Measurements from ENCODE around the gene TMEM183A.

The TMEM183A gene

GRCh38 chr1:203035111-203036000 lies 28.2 kb downstream of the TMEM183A start:
- no peaks in the 10 kb centered on the region for H3K36me3 ChIP-seq (ENCODE audit: insufficient read depth, low read length)
- no peaks in the 10 kb centered on the region for H3K27me3 ChIP-seq (ENCODE audit: control insufficient read depth in 1 of 2, insufficient read depth in 2 of 2, low read length in 2 of 2)
- H3K9ac ChIP-seq (ENCODE audit: low read length), result no peak overlapping the region
- H3K4me1 ChIP-seq (ENCODE audit: insufficient read depth, low read length), result peaks cover 26% of the 10 kb centered on the region
- no peaks in the 10 kb centered on the region for H3K9me3 ChIP-seq (ENCODE audit: low read length)
- H3K4me3 ChIP-seq (ENCODE audit: low read depth in 1 of 2, low read length in 2 of 2), result no peak overlapping the region
- H3K27ac ChIP-seq (ENCODE audit: low read depth, low read length), result no peak overlapping the region

- Histone ChIP-seq H3K9me3 (ENCODE audit: low read length) (no peaks in the 10 kb centered on the region), H3K27me3 (ENCODE audit: control insufficient read depth in 1 of 2, insufficient read depth in 2 of 2, low read length in 2 of 2) (no peaks in the 10 kb centered on the region), H3K36me3 (ENCODE audit: insufficient read depth, low read length) (no peaks in the 10 kb centered on the region), H3K9ac (ENCODE audit: low read length) (no peak overlapping the region), H3K4me1 (ENCODE audit: insufficient read depth, low read length) (peaks cover 26% of the 10 kb centered on the region), H3K27ac (ENCODE audit: low read depth, low read length) (no peak overlapping the region), H3K4me3 (ENCODE audit: low read depth in 1 of 2, low read length in 2 of 2) (no peak overlapping the region)
Observed at GRCh38 chr1:203036135-203036534, 29.0 kb downstream of the TMEM183A start.

GRCh38 chr1:203036537-203036936 lies 29.4 kb downstream of the TMEM183A start:
- Histone ChIP-seq H3K27me3 (ENCODE audit: control insufficient read depth in 1 of 2, insufficient read depth in 2 of 2, low read length in 2 of 2) (no peaks in the 10 kb centered on the region), H3K4me1 (ENCODE audit: insufficient read depth, low read length) (peaks cover 26% of the 10 kb centered on the region), H3K27ac (ENCODE audit: low read depth, low read length) (no peak overlapping the region), H3K4me3 (ENCODE audit: low read depth in 1 of 2, low read length in 2 of 2) (no peak overlapping the region), H3K36me3 (ENCODE audit: insufficient read depth, low read length) (no peaks in the 10 kb centered on the region), H3K9me3 (ENCODE audit: low read length) (no peaks in the 10 kb centered on the region), H3K9ac (ENCODE audit: low read length) (no peak overlapping the region)

GRCh38 chr1:203037509-203038190 lies 30.5 kb downstream of the TMEM183A start:
- no peaks in the 10 kb centered on the region for H3K9me3 ChIP-seq (ENCODE audit: low read length)
- H3K27ac ChIP-seq (ENCODE audit: low read depth, low read length), result peak overlapping the region; percentile 83
- H3K27me3 ChIP-seq (ENCODE audit: control insufficient read depth in 1 of 2, insufficient read depth in 2 of 2, low read length in 2 of 2), result no peaks in the 10 kb centered on the region
- H3K9ac ChIP-seq (ENCODE audit: low read length), result no peak overlapping the region
- H3K36me3 ChIP-seq (ENCODE audit: insufficient read depth, low read length), result no peaks in the 10 kb centered on the region
- peaks cover 26% of the 10 kb centered on the region for H3K4me1 ChIP-seq (ENCODE audit: insufficient read depth, low read length)
- H3K4me3 ChIP-seq (ENCODE audit: low read depth in 1 of 2, low read length in 2 of 2), result no peak overlapping the region

GRCh38 chr1:203038217-203038741 lies 31.1 kb downstream of the TMEM183A start:
- H3K4me1 ChIP-seq (ENCODE audit: insufficient read depth, low read length), result peaks cover 26% of the 10 kb centered on the region
- no peaks in the 10 kb centered on the region for H3K27me3 ChIP-seq (ENCODE audit: control insufficient read depth in 1 of 2, insufficient read depth in 2 of 2, low read length in 2 of 2)
- no peak overlapping the region for H3K4me3 ChIP-seq (ENCODE audit: low read depth in 1 of 2, low read length in 2 of 2)
- no peaks in the 10 kb centered on the region for H3K9me3 ChIP-seq (ENCODE audit: low read length)
- no peaks in the 10 kb centered on the region for H3K36me3 ChIP-seq (ENCODE audit: insufficient read depth, low read length)
- no peak overlapping the region for H3K9ac ChIP-seq (ENCODE audit: low read length)
- peak overlapping the region; percentile 83 for H3K27ac ChIP-seq (ENCODE audit: low read depth, low read length)

- no peaks in the 10 kb centered on the region for H3K27me3 ChIP-seq (ENCODE audit: control insufficient read depth in 1 of 2, insufficient read depth in 2 of 2, low read length in 2 of 2)
- H3K27ac ChIP-seq (ENCODE audit: low read depth, low read length), result peak overlapping the region; percentile 83
- H3K9me3 ChIP-seq (ENCODE audit: low read length), result no peaks in the 10 kb centered on the region
- H3K4me3 ChIP-seq (ENCODE audit: low read depth in 1 of 2, low read length in 2 of 2), result no peak overlapping the region
- H3K4me1 ChIP-seq (ENCODE audit: insufficient read depth, low read length), result peaks cover 26% of the 10 kb centered on the region
- no peaks in the 10 kb centered on the region for H3K36me3 ChIP-seq (ENCODE audit: insufficient read depth, low read length)
- no peak overlapping the region for H3K9ac ChIP-seq (ENCODE audit: low read length)
Observed at GRCh38 chr1:203038891-203039608, 31.9 kb downstream of the TMEM183A start.

- H3K36me3 ChIP-seq (ENCODE audit: insufficient read depth, low read length), result no peaks in the 10 kb centered on the region
- no peak overlapping the region for H3K27ac ChIP-seq (ENCODE audit: low read depth, low read length)
- no peaks in the 10 kb centered on the region for H3K27me3 ChIP-seq (ENCODE audit: control insufficient read depth in 1 of 2, insufficient read depth in 2 of 2, low read length in 2 of 2)
- H3K4me1 ChIP-seq (ENCODE audit: insufficient read depth, low read length), result peaks cover 26% of the 10 kb centered on the region
- H3K4me3 ChIP-seq (ENCODE audit: low read depth in 1 of 2, low read length in 2 of 2), result no peak overlapping the region
- no peaks in the 10 kb centered on the region for H3K9me3 ChIP-seq (ENCODE audit: low read length)
- no peak overlapping the region for H3K9ac ChIP-seq (ENCODE audit: low read length)
Observed at GRCh38 chr1:203039609-203040512, 32.7 kb downstream of the TMEM183A start.

- H3K27ac ChIP-seq (ENCODE audit: low read depth, low read length), result no peak overlapping the region
- no peaks in the 10 kb centered on the region for H3K9me3 ChIP-seq (ENCODE audit: low read length)
Observed at GRCh38 chr1:203040513-203041275, 33.5 kb downstream of the TMEM183A start.

GRCh38 chr1:203041351-203041932 lies 34.3 kb downstream of the TMEM183A start:
- Histone ChIP-seq H3K27ac (ENCODE audit: low read depth, low read length) (no peak overlapping the region), H3K27me3 (ENCODE audit: control insufficient read depth in 1 of 2, insufficient read depth in 2 of 2, low read length in 2 of 2) (no peaks in the 10 kb centered on the region), H3K9ac (ENCODE audit: low read length) (no peak overlapping the region), H3K9me3 (ENCODE audit: low read length) (no peaks in the 10 kb centered on the region), H3K4me1 (ENCODE audit: insufficient read depth, low read length) (peaks cover 29% of the 10 kb centered on the region), H3K36me3 (ENCODE audit: insufficient read depth, low read length) (no peaks in the 10 kb centered on the region), H3K4me3 (ENCODE audit: low read depth in 1 of 2, low read length in 2 of 2) (no peak overlapping the region)

More at GRCh38 chr1:203040513-203041275, 33.5 kb downstream of the TMEM183A start:
- Histone ChIP-seq H3K4me1 (ENCODE audit: insufficient read depth, low read length) (peaks cover 26% of the 10 kb centered on the region), H3K9ac (ENCODE audit: low read length) (no peak overlapping the region), H3K36me3 (ENCODE audit: insufficient read depth, low read length) (no peaks in the 10 kb centered on the region), H3K4me3 (ENCODE audit: low read depth in 1 of 2, low read length in 2 of 2) (no peak overlapping the region), H3K27me3 (ENCODE audit: control insufficient read depth in 1 of 2, insufficient read depth in 2 of 2, low read length in 2 of 2) (no peaks in the 10 kb centered on the region)
